GM23338 (cell line): ENCODE measurements around the gene ZNF292. TPM values are rescaled to one million over a fixed set of nuclear protein-coding genes. Genes with fewer than 3 reads are reported as not detected.

Experiments used
- ATAC-seq: fragments of 200-7000 bp; cut with Tn5 transposase; 3 replicates; pipeline ENCODE4 v1.9.1; 2020
- DNase-seq: peaks from one replicate; pipeline ENCODE4 v3.0.0-alpha.2; 2015; ENCODE audit warnings: low spot score
- H2AFZ ChIP-seq: fragments of 200-600 bp; sonication (generic); 2 replicates; pipeline ENCODE4 v1.8.0; 2016; ENCODE audit warnings: antibody characterized with exemption, mild to moderate bottlenecking, moderate library complexity
- H3F3A ChIP-seq: fragments of 200-600 bp; sonication (generic); replicated peaks from 2 replicates; pipeline ENCODE4 v1.8.0; 2017; ENCODE audit warnings: antibody characterized with exemption, mixed run types, low read depth
- H3K27ac ChIP-seq: fragments of 200-600 bp; sonication (generic); 2 replicates; pipeline ENCODE4 v1.6.1; 2016; ENCODE audit warnings: low read depth
- H3K27me3 ChIP-seq: fragments of 200-600 bp; sonication (generic); 2 replicates; pipeline ENCODE4 v1.8.0; 2016; ENCODE audit warnings: mild to moderate bottlenecking, mixed run types, moderate library complexity; ENCODE audit not compliant: insufficient read depth
- H3K36me3 ChIP-seq: fragments of 200-600 bp; sonication (generic); 2 replicates; pipeline ENCODE4 v1.8.0; 2016; ENCODE audit warnings: mild to moderate bottlenecking; ENCODE audit not compliant: insufficient read depth
- H3K4me1 ChIP-seq: fragments of 200-600 bp; sonication (generic); 2 replicates; pipeline ENCODE4 v1.8.0; 2016; ENCODE audit warnings: mild to moderate bottlenecking, moderate library complexity; ENCODE audit not compliant: insufficient read depth
- H3K4me2 ChIP-seq: fragments of 200-600 bp; sonication (generic); 2 replicates; pipeline ENCODE4 v1.7.1; 2017; ENCODE audit warnings: mixed run types
- H3K4me3 ChIP-seq: fragments of 200-600 bp; sonication (generic); 2 replicates; pipeline ENCODE4 v1.6.1; 2016; ENCODE audit warnings: mixed run types
- H3K79me2 ChIP-seq: fragments of 200-600 bp; sonication (generic); replicated peaks from 2 replicates; pipeline ENCODE4 v1.8.0; 2017; ENCODE audit warnings: mild to moderate bottlenecking; ENCODE audit not compliant: insufficient read depth
- H3K9me2 ChIP-seq: fragments of 200-600 bp; sonication (generic); 2 replicates; pipeline ENCODE4 v1.8.0; 2017; ENCODE audit not compliant: insufficient read depth
- H4K20me1 ChIP-seq: fragments of 200-600 bp; sonication (generic); replicated peaks from 2 replicates; pipeline ENCODE4 v1.8.0; 2017; ENCODE audit warnings: mild to moderate bottlenecking; ENCODE audit not compliant: insufficient read depth
- H3K27ac Mint-ChIP-seq: 2 replicates; pipeline ENCODE4 v1.8.0; 2020; ENCODE audit warnings: inconsistent platforms, mild to moderate bottlenecking, moderate library complexity, mixed read lengths
- H3K27me3 Mint-ChIP-seq: 3 replicates; pipeline ENCODE4 v1.8.0; 2022; ENCODE audit warnings: low read depth, mild to moderate bottlenecking, moderate library complexity, mixed read lengths, inconsistent platforms; ENCODE audit not compliant: insufficient read depth, poor library complexity
- H3K36me3 Mint-ChIP-seq: 3 replicates; pipeline ENCODE4 v1.8.0; 2021; ENCODE audit warnings: low read depth, mild to moderate bottlenecking, inconsistent platforms, moderate library complexity, mixed read lengths
- H3K4me1 Mint-ChIP-seq: 3 replicates; pipeline ENCODE4 v1.8.0; 2020; ENCODE audit warnings: mild to moderate bottlenecking, inconsistent platforms, mixed read lengths
- H3K4me3 Mint-ChIP-seq: 3 replicates; pipeline ENCODE4 v1.8.0; 2021; ENCODE audit warnings: moderate library complexity, mild to moderate bottlenecking, inconsistent platforms, mixed read lengths
- H3K9me3 Mint-ChIP-seq: 3 replicates; pipeline ENCODE4 v1.8.0; 2020; ENCODE audit warnings: moderate library complexity, mild to moderate bottlenecking, inconsistent platforms, mixed read lengths
- ETS1 ChIP-seq: IDR thresholded peaks from 2 replicates; pipeline ENCODE4 v1.6.1; 2016; ENCODE audit warnings: antibody characterized with exemption
- EZH2 ChIP-seq: fragments of 200-600 bp; sonication (generic); IDR thresholded peaks from one replicate; pipeline ENCODE4 v1.8.0; 2017; ENCODE audit warnings: antibody characterized with exemption, mild to moderate bottlenecking, low read depth; ENCODE audit not compliant: unreplicated experiment
- EZH2phosphoT487 ChIP-seq: fragments of 200-600 bp; sonication (generic); IDR thresholded peaks from one replicate; pipeline ENCODE4 v1.8.1; 2018; ENCODE audit warnings: antibody characterized with exemption; ENCODE audit not compliant: unreplicated experiment
- JUNB ChIP-seq: IDR thresholded peaks from one replicate; pipeline ENCODE4 v1.6.1; 2016; ENCODE audit warnings: antibody characterized with exemption; ENCODE audit not compliant: unreplicated experiment
- NANOG ChIP-seq: IDR thresholded peaks from 2 replicates; pipeline ENCODE4 v1.6.1; 2016; ENCODE audit warnings: antibody characterized with exemption, borderline replicate concordance
- POLR2AphosphoS5 ChIP-seq: IDR thresholded peaks from 2 replicates; pipeline ENCODE4 v1.6.1; 2016; ENCODE audit warnings: antibody characterized with exemption, low read depth
- REST ChIP-seq: IDR thresholded peaks from one replicate; pipeline ENCODE4 v1.6.1; 2018; ENCODE audit warnings: antibody characterized with exemption; ENCODE audit not compliant: unreplicated experiment
- ZNF114 ChIP-seq: fragments of 250-450 bp; sonication (Bioruptor Pico); IDR thresholded peaks from 2 replicates; pipeline ENCODE4 v1.5.0; 2020; ENCODE audit warnings: mild to moderate bottlenecking, moderate library complexity
- polyA plus RNA-seq: library from polyadenylated mRNA; unstranded; fragments of >200 nt; fragmentation: Nextera tagmentation; extraction: Ambion mirVana; gene quantifications from 2 replicates; pipeline ENCODE4 v1.2.1, GENCODE V29; 2016
- total RNA-seq: library from RNA; depleted of rRNA; stranded (reverse); fragments of >200 nt; shearing (Covaris generic); gene quantifications from 2 replicates; pipeline ENCODE4 v1.2.3, GENCODE V29; 2014

The ZNF292 gene
- total and polyA plus RNA-seq, 2 experiments from 2014 or later = 45.7 to 67.9 TPM

- Mint-ChIP-seq H3K27ac (no peak overlapping the region), H3K4me3 (no peak overlapping the region), H3K36me3 (peaks cover 17% of the 10 kb centered on the region; the same call in 2 of the 3 replicates), H3K9me3 (no peaks in the 10 kb centered on the region), H3K4me1 (peaks cover 68% of the 10 kb centered on the region), H3K27me3 (peaks cover 3% of the 10 kb centered on the region)
- TF ChIP-seq POLR2AphosphoS5 (no peak), ETS1 (no peak), ZNF114 (CRISPR knock-in tag) (no peak), JUNB (no peak)
- Histone ChIP-seq H2AFZ (no peak overlapping the region), H3F3A (no peaks in the 10 kb centered on the region), H3K79me2 (peaks cover 87% of the 10 kb centered on the region), H3K4me2 (peak overlapping the region; percentile 44), H3K36me3 (peaks cover 6% of the 10 kb centered on the region; the same call in 1 of the 2 replicates), H3K27ac (peak overlapping the region; percentile 39; the same call in 1 of the 2 replicates), H4K20me1 (peaks cover 21% of the 10 kb centered on the region; the same call in 1 of the 2 replicates), H3K27me3 (no peaks in the 10 kb centered on the region), H3K9me2 (peaks cover 4% of the 10 kb centered on the region; the same call in 1 of the 2 replicates), H3K4me1 (peaks cover 73% of the 10 kb centered on the region), H3K4me3 (no peak overlapping the region)
- DNase-seq (no peak), ATAC-seq (no peak)
Observed at GRCh38 chr6:87212596-87212995, 57.2 kb downstream of the ZNF292 start.

- Mint-ChIP-seq H3K9me3 (no peaks in the 10 kb centered on the region), H3K4me1 (peaks cover 60% of the 10 kb centered on the region), H3K27me3 (peaks cover 3% of the 10 kb centered on the region), H3K27ac (peak overlapping the region; percentile 59), H3K36me3 (peaks cover 23% of the 10 kb centered on the region; the same call in 2 of the 3 replicates), H3K4me3 (no peak overlapping the region)
- ATAC-seq = no peak; the same call in 2 of the 3 replicates
- Histone ChIP-seq H3K79me2 (peaks cover 84% of the 10 kb centered on the region), H3K27ac (no peak overlapping the region), H3F3A (no peaks in the 10 kb centered on the region), H2AFZ (no peak overlapping the region), H3K27me3 (no peaks in the 10 kb centered on the region), H3K9me2 (peaks cover 4% of the 10 kb centered on the region; the same call in 1 of the 2 replicates), H3K4me3 (no peak overlapping the region), H4K20me1 (peaks cover 16% of the 10 kb centered on the region; the same call in 1 of the 2 replicates), H3K36me3 (peaks cover 12% of the 10 kb centered on the region; the same call in 1 of the 2 replicates), H3K4me2 (no peak overlapping the region), H3K4me1 (peaks cover 65% of the 10 kb centered on the region)
- no peak for DNase-seq
- TF ChIP-seq NANOG = no peak
- no peak for TF ChIP-seq EZH2
Observed at GRCh38 chr6:87213364-87213763, 58.0 kb downstream of the ZNF292 start.

- Histone ChIP-seq H3K9me2 (peaks cover 4% of the 10 kb centered on the region; the same call in 1 of the 2 replicates), H3K4me1 (peaks cover 50% of the 10 kb centered on the region), H3K79me2 (peaks cover 69% of the 10 kb centered on the region), H3K4me3 (no peak overlapping the region), H3K27me3 (no peaks in the 10 kb centered on the region), H3K27ac (0 out of 2 replicates have a peak overlapping the region, but pooled peaks have one; percentile 35), H3F3A (no peaks in the 10 kb centered on the region), H3K4me2 (no peak overlapping the region), H2AFZ (no peak overlapping the region), H3K36me3 (peaks cover 16% of the 10 kb centered on the region; the same call in 1 of the 2 replicates), H4K20me1 (peaks cover 12% of the 10 kb centered on the region; the same call in 1 of the 2 replicates)
- TF ChIP-seq REST (no peak), EZH2phosphoT487 (no peak), JUNB (no peak)
- no peak for DNase-seq
- Mint-ChIP-seq H3K9me3 (no peaks in the 10 kb centered on the region), H3K36me3 (peaks cover 26% of the 10 kb centered on the region), H3K27me3 (peaks cover 3% of the 10 kb centered on the region), H3K4me3 (no peak overlapping the region), H3K27ac (0 out of 2 replicates have a peak overlapping the region, but pooled peaks have one; percentile 77), H3K4me1 (peaks cover 47% of the 10 kb centered on the region)
- ATAC-seq = no peak
Observed at GRCh38 chr6:87214831-87215230, 59.5 kb downstream of the ZNF292 start.
